Activated naive CD4-positive, alpha-beta T cell treated with Interleukin-2 at 50 U/mL for 16 hours (primary cell): ENCODE results near the gene ITIH1.

ENCODE experiments used
- DNase-seq: peaks from one replicate; pipeline ENCODE4 v3.0.0-alpha.2; 2020

Gene ITIH1

GRCh38 chr3:52820736-52821135, 43.3 kb downstream of the ITIH1 start:
- DNase-seq: peak; percentile 11

GRCh38 chr3:52822363-52822762, 45.0 kb downstream of the ITIH1 start:
- DNase-seq: no peak

- DNase-seq: no peak
Measured at GRCh38 chr3:52824037-52824436, 46.6 kb downstream of the ITIH1 start.

- no peak for DNase-seq
Measured at GRCh38 chr3:52827441-52827840, 50.0 kb downstream of the ITIH1 start.

GRCh38 chr3:52827866-52828376, 50.5 kb downstream of the ITIH1 start:
- no peak for DNase-seq

- DNase-seq: no peak
Measured at GRCh38 chr3:52829482-52829881, 52.1 kb downstream of the ITIH1 start.

- DNase-seq: no peak
Measured at GRCh38 chr3:52829906-52830463, 52.6 kb downstream of the ITIH1 start.

GRCh38 chr3:52830535-52831258, 53.3 kb downstream of the ITIH1 start, which contains the start of gene ITIH4:
Gene ITIH4 (minus strand): TSS chr3:52830672. CDS start chr3:52830642, 30 bp downstream.
- DNase-seq: no peak

- DNase-seq: no peak
Measured at GRCh38 chr3:52831500-52832301, 54.3 kb downstream of the ITIH1 start.

- no peak for DNase-seq
Measured at GRCh38 chr3:52833202-52833601, 55.8 kb downstream of the ITIH1 start.

- DNase-seq: no peak
Measured at GRCh38 chr3:52834871-52835501, 57.6 kb downstream of the ITIH1 start, which contains the start of gene MUSTN1. Gene MUSTN1 (minus strand): TSS chr3:52835019. CDS start chr3:52834948, 71 bp downstream.

- DNase-seq: no peak
Measured at GRCh38 chr3:52835766-52836470, 58.5 kb downstream of the ITIH1 start.

GRCh38 chr3:52836471-52836845, 59.1 kb downstream of the ITIH1 start:
- DNase-seq: no peak

- DNase-seq: no peak
Measured at GRCh38 chr3:52836986-52837385, 59.6 kb downstream of the ITIH1 start.

GRCh38 chr3:52838561-52839267, 61.3 kb downstream of the ITIH1 start:
- DNase-seq: no peak

- DNase-seq: no peak
Measured at GRCh38 chr3:52839268-52839575, 61.8 kb downstream of the ITIH1 start.

GRCh38 chr3:52839892-52840545, 62.6 kb downstream of the ITIH1 start:
- no peak for DNase-seq

GRCh38 chr3:52841211-52841980, 64.0 kb downstream of the ITIH1 start:
- DNase-seq: no peak
